NCI-H226 (cell line): ENCODE results near the gene FRMD4A.
"Not testable (repeated sequence)": the region's sequence is repeated elsewhere in the genome, so short reads cannot be mapped to it uniquely, and the experiment has no call there.

Experiments used
- DNase-seq: peaks from one replicate; pipeline ENCODE4 v3.0.0-alpha.2; 2015

The FRMD4A gene

DNA sequence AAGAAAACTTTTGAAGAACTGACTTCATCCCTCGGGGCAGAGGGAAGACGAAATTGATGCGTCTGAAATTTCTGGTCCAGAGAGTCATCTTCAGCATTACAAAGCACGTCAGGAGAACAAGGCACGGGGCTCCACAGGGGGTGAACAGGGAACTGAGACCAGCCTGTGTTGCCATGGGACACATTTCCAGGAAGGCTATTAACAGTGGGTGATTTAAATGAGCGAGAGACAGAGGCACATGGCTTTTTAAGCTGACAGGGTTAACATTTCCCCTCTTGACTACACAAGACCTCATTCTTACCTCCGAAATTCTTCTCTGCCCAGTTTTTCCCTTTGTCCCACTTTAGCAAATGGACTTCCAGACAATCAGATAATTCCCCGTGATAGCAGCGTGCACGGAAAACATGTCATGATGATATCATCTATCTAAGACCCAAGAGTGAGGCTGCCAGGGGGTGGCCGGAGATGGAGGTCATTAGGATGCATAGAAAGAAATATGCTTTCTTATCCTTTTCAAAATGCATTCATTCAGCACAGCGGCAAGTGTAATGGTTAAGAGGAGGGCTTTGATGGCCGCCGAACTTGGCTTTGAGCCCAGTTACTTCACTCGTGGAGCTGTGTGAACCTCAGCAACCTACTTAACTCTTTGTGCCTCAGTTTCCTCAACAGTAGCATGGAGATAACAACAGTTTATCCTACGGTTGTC is 496.0 kb downstream of the FRMD4A start:
- no peak for DNase-seq

DNA sequence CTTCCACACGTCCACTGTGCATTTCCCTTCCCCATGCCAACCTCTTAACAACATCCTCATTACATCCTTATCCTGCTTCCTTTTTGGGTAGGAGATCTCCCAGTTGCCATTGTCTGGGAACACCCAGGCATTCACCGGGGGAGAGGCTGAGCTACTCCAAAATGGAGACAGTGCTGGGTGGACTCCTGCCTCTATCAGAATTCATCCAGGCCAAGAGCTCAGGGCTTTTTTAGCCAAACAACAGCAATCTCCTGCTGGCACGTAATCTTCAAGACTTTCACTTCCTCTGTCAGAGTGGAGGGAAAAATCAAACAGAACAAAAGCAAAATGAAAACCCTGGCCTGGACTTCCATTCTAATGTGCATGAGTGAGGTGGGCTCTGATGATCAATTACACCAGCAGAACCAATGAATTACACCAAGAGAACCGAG is 499.0 kb downstream of the FRMD4A start:
- no peak for DNase-seq

DNA sequence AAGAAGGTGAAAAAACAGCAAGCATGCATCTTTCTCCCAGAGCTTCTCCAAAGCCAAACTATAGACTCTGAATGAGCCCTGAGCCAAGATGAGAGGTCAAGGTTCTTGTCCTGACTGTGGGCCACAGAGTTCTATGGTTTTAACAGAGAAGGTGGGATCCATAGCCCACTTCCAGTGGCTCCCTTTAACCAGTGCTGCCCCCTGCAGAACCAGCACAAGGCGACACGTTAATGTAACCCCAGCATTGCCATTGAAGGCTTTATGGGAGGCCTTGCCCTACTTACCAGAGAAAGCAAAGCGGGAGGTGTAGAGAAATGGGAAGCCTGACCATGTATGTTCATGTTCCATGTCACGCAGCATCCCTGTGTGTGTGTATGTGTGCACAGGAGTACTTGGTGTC is 500.3 kb downstream of the FRMD4A start:
- no peak for DNase-seq

DNA sequence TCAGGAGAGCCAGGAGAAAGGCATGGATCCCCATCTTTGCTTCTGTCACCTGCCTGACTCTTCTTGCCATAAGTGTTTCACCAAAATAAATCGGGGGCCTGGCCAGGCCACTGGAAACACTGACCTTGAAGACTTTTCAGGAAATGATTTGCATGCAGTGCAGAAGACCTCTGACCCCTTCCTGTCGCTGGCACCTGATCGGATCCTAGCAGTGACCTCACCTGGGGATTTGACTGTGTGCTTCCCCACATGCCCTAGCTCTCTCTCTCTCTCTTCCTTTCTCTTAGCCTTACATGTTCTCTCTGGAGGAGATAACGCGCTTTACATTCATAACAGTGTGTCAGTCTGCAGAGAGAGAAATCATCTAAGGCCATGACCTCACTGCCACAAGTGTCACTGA is 500.9 kb downstream of the FRMD4A start:
- DNase-seq = no peak

DNA sequence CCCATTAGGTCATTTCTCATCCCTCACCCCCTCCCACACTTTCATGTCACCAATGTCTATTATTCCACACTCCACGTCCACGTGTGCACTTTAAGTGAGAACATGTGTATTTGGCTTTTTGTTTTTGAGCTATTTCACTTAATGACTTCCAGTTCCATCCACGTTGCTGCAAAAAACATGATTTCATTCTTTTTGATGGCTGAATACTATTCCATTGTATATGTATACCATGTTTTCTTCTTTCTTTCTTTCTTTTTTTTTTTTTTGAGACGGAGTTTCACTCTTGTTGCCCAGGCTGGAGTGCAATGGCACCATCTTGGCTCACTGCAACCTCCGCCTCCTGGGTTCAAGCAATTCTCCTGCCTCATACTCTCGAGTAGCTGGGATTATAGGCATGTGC is 502.4 kb downstream of the FRMD4A start:
- not testable (repeated sequence) for DNase-seq

DNA sequence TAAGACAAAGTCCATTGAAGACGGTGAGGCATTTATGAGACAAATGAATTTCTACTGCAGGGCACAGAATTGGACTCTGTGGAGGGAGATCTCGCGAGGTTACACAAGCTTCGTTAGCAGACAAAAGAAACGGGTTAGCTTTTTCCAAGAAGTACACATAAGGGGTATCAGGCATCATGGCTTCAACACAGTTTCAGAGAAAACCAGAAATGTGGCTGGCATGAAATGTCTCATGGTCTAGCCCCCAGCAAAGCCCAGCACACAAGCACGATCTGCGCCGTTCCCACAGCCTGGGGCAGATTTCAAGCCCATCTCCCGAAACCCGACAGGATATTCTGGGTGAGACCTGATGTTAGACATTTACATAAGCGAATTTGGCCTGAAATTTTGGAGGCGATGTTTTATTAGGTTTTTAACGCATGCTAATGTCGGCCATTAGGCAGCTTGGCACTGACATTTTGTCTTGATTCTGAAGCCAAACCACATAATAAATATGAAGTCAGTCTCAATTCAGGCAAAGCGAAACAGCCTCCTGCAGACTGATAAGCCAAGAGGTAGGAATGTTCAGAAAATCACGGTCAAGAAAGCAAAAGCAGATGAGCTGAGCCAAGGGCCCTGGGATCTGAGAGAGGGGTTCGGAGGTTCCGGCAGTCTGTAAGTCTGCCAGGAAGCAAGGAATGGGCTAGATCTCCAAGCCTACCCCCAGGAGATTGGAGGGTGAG is 503.5 kb downstream of the FRMD4A start:
- DNase-seq = no peak

DNA sequence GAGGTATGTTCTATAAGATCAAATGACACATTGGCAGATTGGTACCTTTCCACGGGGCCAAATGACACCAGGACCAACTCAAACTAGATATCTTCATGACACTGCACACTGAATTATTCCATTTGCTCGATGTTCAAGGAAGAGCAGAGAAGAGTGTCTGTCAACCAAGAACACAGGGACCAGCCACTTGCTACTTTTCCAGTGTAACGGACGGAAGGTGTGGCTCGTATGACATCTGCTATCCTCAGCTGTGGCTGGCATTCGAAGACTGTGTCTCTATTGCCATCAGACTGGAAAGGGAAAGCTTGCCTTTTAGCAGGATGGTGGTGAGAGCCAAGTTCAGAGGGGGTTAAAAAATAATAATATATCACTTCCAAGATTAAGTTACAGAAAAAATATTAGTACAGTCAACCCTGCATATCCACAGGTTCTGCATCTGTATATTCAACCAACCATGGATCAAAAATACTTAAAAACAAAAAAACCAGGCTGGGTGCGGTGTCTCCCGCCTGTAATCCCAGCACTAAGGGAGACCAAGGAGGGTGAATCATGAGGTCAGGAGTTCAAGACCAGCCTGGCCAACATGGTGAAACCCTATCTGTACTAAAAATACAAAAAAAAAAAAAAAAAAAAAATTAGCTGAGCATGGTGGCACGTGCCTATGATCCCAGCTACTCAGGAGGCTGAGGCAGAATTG is 506.9 kb downstream of the FRMD4A start:
- no peak for DNase-seq

DNA sequence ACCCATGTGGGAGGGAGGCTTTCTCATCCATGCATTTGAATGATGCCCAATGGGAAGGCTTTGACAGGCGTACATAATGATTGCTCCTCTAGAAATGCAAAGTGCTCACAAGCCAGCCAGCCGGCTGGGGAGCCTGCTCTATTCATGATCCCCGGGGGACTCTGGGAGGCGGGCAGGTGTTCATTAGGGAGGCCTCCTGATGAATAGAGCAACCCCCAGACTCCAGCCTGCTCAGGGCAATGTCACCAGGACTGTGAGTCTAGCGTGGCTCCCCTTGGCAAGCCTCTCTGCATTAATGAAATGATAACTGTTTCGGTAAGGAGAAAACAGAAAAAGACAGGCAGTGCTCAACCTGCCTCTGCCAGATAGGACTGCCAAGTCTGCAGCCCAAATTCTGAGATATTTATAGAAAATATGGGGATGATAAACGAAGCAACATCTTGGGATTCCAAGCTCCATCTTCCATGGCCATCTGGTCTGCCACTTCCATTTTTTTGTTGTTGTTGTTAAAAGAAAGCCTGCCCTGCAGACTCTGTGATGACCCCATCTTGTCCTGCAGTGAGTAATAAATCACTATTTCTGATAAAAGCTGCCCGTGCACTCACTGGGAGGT is 507.5 kb downstream of the FRMD4A start:
- no peak for DNase-seq

DNA sequence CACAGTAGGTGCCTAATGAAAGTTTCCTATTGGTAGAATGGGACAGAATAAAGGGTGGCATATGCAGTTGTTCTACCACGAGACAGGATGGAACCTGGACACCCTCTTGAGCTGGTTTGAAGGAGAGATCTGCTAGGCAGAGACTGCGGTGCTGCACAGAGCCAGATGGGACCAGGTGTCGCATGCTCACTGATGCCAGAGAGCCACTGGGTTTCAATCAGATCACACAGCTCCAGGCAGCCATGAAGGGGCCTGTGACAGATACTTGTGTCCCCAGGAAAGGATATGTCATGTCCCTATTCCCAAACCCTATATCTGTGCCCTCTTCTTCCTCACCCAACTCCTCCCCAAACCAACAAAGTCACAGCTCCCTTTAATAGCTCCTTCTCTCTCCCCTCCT is 508.2 kb downstream of the FRMD4A start:
- no peak for DNase-seq

DNA sequence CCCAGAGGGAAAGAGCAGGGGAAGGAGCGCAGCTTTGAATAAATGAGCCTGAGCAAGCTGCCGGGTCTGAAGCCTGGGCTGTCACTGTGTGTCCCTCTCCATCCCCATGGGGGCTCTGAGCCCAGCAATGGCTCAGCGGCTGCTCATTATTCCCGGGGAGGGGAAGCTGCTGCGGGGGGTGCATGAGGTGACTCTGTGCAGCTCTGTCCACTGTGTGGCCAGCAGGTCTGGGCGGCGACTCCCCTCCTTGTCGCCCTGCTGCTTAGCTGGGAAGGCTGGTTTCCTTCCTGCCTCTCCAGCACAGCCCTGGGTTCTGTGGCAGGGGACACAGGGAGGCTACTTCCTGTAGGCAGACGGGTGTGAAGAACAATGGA is 509.8 kb downstream of the FRMD4A start:
- DNase-seq = no peak

DNA sequence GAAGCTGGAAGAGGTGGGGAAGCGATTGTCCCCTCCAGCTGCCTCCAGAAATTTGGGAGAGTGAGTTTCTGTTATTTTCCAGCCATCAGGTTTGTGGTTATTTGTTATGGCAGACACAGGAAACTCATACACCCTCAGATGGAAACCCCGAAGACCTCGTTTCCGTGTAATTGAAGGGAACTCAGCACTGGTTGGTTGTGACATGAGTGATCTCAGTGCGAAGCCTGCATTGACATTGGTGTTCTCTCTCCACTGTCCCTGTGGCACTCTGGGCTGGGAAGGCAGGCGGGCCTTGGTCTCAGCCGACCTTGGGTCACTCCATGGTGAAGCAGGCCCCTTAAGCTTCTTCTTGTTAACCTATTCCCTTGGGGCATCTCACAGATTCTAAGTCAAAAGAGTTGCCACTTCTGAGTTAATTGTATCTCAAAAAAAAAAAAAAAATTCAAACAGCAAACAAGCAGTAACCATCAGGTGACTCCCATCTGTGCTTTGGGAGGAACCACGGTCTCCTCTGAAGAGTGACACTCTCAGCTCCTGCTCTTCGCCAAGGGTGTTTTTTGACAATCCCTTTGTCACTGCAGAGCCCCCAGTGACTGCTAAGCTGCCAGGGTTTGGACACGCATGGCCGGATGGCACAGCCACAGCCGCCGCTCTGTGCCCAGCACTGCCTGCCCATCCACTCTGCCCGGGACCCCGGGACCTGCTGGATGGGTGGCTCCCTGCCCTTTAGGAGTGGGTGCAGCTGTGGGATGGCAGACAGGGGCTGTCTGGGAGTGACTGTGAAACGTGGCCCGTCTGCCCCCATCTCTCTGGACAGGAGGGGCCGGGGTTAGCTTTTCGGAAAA is 510.4 kb downstream of the FRMD4A start:
- no peak for DNase-seq

DNA sequence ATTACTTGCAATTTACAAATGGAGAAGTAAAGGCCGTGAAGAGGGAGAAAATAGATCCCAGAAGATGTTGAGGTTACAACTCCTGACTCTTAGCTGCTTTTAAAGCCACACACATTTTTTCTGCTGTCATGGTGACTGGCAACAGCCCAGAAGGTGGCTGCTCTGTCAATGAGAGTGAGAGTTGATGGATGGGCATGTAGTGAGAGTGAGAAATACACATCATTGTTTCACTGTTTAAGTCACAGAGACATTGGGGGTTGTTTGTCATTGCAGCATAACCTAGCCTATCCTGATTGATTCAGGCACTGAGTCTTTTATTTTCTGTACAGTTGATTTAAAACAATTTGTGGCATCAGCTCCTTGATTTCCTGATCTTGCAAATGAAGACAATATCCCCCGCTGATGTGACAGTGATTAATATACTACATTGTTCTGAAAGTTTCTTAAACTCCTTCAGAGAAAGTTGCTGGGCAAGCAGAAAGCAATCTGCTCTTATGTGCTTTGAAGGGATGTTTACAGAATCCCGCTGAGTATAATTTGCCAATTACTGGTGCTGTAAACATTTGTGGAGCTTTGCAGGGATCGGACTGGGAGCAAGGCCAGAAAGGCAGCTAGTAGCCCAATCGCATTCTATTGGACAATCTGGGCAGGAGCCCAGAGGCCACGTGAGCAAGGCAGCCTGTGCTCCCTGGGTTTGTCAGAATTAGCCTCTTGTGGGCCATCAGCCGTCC is 514.4 kb downstream of the FRMD4A start:
- no peak for DNase-seq

DNA sequence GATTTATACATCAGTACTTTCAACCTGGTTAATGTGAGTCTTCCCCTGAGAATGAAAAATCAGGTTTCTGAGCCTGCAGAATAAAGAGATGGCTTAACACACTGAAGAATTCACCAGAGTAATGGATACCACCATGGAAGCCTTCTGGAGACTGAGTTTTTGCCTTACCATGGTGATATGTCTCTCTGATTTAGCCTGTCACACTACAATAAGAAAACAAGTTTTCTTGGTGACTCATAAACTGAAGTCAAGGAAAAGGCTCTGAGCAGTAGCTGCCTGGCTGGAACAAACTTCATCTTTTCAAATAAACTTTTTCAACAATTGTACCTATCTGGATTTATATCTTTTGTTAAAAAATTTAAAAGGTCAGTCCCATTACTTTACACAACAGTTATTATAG is 515.0 kb downstream of the FRMD4A start:
- peak; percentile 53 for DNase-seq

DNA sequence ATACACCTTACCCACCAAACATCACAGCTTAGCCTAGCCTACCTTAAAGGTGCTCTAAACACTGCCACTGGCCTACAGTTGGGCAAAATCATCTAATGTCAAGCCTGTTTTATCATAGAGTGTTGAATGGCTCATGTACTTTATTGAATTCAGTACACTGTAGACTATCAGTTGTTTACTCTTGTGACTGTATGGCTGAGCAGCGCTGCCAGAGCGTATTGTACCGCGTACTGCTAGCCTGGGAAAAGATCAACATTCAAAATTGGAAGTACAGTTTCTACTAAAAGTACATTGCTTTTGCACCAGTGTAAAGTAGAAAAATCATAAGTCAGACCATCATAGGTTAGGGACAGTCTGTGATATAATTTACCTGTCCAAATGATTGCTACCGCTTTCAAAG is 517.2 kb downstream of the FRMD4A start:
- no peak for DNase-seq

DNA sequence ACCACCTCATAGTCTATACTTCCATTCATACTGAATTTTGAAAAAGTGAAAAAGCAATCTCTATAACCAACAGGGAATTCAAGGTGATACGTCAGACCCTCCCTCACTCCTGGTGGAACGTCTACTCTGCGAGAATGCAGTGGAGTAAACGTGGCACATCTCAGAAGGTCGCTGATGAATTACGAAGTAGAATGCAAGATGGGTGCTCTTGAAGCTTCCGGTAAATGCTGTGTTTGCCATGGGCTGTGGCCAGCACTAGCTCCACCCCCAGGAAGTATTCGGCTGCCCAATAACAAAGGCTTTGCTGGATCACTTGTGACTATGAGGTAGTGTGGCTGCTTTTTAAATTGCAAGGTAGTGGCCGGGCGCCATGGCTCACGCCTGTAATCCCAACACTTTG is 517.9 kb downstream of the FRMD4A start:
- no peak for DNase-seq

DNA sequence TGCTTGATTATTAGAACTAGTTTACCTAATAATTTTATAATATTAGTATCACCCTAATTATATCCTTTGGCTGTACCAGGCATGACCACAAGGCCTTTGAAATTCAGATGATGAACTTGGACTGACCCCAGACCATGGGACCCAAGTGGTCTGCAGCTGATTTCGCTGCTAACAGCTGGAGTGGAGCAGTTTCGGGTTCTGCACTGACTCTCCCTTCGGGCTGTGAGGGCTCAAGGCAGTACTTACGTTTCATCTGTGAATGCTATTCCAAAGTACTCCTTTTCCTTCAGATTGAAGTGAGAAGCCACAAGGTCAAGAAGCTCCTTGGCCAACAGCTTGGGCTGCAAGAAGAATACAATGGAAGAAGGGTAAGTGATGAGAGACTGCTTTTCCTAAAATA is 520.2 kb downstream of the FRMD4A start:
- DNase-seq = no peak

DNA sequence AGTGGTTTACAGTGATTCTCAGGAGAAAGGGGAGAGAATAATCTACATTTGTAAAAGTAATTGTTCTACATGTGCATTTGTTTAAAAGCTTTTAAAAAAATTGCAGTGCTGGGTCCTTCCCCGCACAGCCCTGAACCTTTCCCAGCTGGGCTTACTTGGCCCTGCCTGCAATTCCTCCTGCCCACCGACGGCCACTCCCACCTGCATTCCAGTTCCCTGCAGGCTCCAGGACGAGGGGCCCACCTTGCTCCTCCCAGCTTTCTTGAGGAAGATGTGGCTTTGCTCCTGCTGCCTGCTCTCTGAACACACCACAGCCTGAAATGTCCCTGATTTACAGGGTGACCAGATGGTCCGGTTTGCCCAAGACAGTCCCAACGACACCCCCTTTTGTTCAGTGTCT is 521.3 kb downstream of the FRMD4A start:
- no peak for DNase-seq

DNA sequence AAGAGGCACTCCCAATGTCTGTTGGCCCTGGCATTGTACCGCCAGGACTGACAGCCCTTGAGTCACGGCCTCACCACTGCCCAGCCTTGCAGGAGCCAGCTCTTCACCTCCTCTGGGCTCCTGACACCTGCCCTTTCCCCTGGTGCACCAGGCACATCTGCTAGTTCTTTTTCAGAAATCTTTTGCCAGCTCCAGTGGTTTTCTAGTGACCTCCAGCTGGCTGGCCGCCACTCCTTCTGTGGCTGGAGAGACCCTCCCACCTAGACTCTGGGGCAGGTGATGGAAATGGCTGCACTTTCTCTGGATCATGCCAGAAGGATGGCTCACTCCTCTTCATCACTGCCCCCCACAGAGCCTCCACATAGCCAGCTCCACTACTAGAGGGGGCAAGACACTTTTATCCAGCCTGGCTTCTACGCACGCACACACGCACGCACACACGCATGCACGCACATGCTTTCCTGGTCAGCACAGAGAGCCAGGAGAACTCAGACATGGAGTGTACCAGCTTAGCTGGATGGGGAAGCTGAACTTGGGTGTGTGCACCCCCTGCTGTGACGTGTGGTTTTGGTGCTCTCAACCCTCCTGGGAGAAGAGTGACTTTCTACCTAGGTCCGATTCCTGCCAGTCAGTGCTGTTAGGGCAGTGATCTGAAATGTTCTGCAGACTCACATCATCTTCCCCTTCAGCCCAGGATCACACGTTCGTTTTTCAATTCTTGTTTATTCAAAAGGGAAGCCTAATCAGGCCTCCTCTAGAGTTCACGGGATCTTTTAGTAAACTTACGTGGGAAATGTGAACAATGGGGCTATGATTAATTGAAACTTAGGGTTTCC is 522.0 kb downstream of the FRMD4A start:
- no peak for DNase-seq

DNA sequence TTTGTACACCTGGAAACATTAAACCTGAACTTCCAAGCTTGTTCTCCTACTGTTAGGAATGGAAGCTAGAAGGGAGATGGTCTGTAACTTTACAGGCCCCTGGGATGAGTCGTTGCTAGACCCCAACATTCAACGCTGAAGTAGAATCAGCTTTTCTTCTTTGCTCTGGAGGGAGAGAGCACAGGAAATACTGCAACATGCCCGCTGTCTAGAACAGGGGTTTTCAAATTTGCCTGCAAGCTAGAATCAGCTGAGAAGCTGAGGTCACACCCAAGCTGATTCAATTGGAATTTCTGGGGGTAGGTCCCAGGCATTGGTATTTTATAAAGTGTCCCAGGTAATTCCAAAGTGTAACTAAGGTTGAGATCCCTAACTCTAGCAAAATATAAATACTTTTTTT is 524.3 kb downstream of the FRMD4A start:
- DNase-seq = no peak

DNA sequence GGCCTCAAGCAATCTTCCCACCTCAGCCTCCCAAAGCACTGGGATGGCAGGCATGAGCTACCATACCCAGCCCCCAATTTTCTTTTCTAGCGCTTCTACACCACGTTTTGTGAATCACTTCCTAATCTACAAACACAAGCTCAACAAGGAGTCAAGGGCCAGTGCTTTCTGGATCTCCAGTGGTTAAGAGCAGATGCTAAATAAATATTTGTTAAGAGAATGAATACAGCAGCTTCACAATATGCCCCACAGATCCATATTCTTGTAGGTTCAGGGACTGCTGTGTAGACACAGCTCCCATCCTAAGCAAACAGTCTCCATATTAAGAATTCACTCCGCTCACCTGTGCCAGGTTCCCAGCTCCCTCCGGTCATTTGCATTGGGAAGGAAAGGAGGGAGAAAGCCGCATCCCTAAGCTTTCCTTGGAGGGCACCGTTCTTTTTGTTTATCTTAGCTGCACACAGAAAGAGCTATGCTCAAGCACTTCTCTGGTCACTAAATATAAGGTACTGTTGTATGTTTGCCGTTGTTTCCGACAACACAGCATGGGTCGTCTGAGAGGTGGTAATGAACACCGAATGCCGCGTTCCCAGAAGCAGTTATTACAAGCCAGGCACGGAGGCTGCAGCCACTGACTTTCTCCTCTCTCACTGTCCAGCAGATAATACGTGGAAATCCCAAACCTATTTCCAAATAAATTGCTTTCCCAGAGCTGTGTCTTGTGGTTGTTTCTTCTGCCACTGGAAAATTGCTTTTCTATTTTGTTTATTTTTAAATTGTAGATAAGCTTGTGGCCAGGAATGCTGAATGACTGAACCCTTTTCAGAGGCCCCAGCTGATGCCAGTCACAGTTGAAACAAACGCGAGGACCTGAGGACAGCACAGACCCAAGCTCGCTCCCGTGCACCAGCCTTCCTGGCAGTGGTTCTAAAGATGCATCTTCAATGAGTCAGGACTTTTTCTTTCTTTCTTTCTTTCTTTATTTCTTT is 526.9 kb downstream of the FRMD4A start:
- DNase-seq = no peak
